Tibial nerve (tissue), 3 donors: ENCODE data around the gene PLGRKT.

Experiments
- CTCF ChIP-seq, 5 experiments: fragments of 200-600 bp in 3 of 5; fragments of 450-650 bp in 2 of 5; sonication (generic) in 3 of 5; IDR thresholded peaks; one replicate each; pipeline ENCODE4 v1.5.1; 2016 to 2019; ENCODE audit warnings: antibody characterized with exemption in 5 of 5, mild to moderate bottlenecking in 3 of 5, moderate library complexity in 2 of 5
- POLR2A ChIP-seq, 2 donors: fragments of 450-650 bp; IDR thresholded peaks; one replicate each; pipeline ENCODE4 v1.6.1; 2017; ENCODE audit warnings: antibody characterized with exemption in 2 of 2, mild to moderate bottlenecking in 2 of 2, moderate library complexity in 2 of 2

GRCh38 chr9:5315187-5315923, 122.4 kb downstream of the PLGRKT start:
- TF ChIP-seq CTCF (IDR thresholded peaks at IDR 0.05) (no peak), POLR2A (IDR thresholded peaks at IDR 0.05) (no peak)
